Stimulated activated CD4-positive, alpha-beta T cell treated with anti-CD3 and anti-CD28 coated beads, Interleukin-15, amount 100 ng/mL, for 48 hours (primary cell): ENCODE measurements around the gene P2RY6.

ENCODE experiments used
- DNase-seq, 2 donors: peaks; one replicate each; pipeline ENCODE4 v3.0.0-alpha.2; 2020; ENCODE audit warnings: low read depth in 2 of 2

Gene P2RY6

GRCh38 chr11:73280626-73281025 is 8.5 kb downstream of the P2RY6 start:
- no peak for DNase-seq

GRCh38 chr11:73281201-73281741 is 9.1 kb downstream of the P2RY6 start:
- DNase-seq, result no peak

GRCh38 chr11:73281796-73282660 is 9.9 kb downstream of the P2RY6 start:
- DNase-seq, result no peak

- DNase-seq, result no peak
Measured at GRCh38 chr11:73283276-73284000, 11.3 kb downstream of the P2RY6 start.

- no peak for DNase-seq
Measured at GRCh38 chr11:73284106-73284505, 12.0 kb downstream of the P2RY6 start.

GRCh38 chr11:73285721-73286120 is 13.6 kb downstream of the P2RY6 start:
- DNase-seq, result no peak

GRCh38 chr11:73286240-73286810 is 14.2 kb downstream of the P2RY6 start:
- DNase-seq, result no peak

- DNase-seq, result no peak
Measured at GRCh38 chr11:73287400-73288101, 15.4 kb downstream of the P2RY6 start.

GRCh38 chr11:73288192-73288872 is 16.2 kb downstream of the P2RY6 start:
- DNase-seq, result no peak

- DNase-seq, result peak; percentile 24 to 35
Measured at GRCh38 chr11:73288873-73289707, 17.0 kb downstream of the P2RY6 start.

GRCh38 chr11:73290536-73290935 is 18.4 kb downstream of the P2RY6 start:
- no peak for DNase-seq

GRCh38 chr11:73291196-73291595 is 19.1 kb downstream of the P2RY6 start:
- DNase-seq, result no peak

- no peak for DNase-seq
Measured at GRCh38 chr11:73291781-73292524, 19.8 kb downstream of the P2RY6 start.

GRCh38 chr11:73292525-73292894 is 20.4 kb downstream of the P2RY6 start:
- no peak for DNase-seq

GRCh38 chr11:73293356-73293936 is 21.3 kb downstream of the P2RY6 start:
- DNase-seq, result no peak

GRCh38 chr11:73294604-73295003 is 22.5 kb downstream of the P2RY6 start:
- DNase-seq, result no peak

- DNase-seq, result peak; percentile 38 to 73
Measured at GRCh38 chr11:73295241-73295995, 23.3 kb downstream of the P2RY6 start.

GRCh38 chr11:73295996-73296318 is 23.8 kb downstream of the P2RY6 start:
- DNase-seq, result no peak
